Measurements from ENCODE around the gene FTO. TPM values are rescaled to one million over a fixed set of nuclear protein-coding genes. Genes with fewer than 3 reads are reported as not detected.

Gene FTO
- total RNA-seq, 1 donor from 2014 or later = 91.0 TPM

GRCh38 chr16:54144572-54144947, 440.6 kb downstream of the FTO start:
- no peak for DNase-seq (ENCODE audit: low spot score)

DNA sequence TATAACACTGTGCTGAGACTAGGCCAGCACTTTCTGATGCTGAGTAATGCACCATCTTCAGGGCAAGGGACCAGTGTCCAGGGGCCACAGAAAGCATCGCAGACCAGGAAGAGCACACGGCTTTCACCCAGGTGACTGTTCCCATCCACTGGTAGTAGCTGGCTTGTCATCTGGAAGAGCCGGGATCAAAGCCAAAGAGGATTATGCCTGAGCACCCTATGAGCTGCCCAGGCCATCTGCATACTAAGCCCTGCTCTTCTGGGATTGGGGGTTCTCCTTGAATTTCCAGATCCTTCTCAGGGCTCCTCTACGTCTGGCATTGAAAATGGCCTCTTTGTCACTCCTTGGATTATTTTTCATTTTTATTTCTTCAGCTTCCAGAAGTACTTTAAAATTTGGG, 441.9 kb downstream of the FTO start:
- no peak for DNase-seq (ENCODE audit: low spot score)

DNA sequence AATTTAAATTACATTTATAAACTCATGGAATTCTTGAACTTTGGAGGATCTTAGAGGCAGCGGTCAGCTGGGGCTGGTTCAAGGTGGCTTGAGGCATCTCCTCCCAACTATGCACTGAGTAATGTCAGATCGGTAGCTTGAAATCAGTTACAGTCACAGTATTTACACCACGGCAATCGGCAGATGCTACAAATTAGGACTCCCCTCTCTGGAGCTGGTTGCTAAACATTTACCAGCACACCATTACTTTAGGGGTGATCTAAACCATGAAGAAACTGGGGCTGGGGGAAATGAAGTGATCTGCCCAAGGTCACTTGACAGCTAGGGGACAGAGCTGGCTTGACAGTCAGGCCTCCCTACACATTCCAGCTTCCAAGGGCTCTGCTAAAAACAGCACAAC, 445.0 kb downstream of the FTO start:
- no peak for DNase-seq (ENCODE audit: low spot score)

DNA sequence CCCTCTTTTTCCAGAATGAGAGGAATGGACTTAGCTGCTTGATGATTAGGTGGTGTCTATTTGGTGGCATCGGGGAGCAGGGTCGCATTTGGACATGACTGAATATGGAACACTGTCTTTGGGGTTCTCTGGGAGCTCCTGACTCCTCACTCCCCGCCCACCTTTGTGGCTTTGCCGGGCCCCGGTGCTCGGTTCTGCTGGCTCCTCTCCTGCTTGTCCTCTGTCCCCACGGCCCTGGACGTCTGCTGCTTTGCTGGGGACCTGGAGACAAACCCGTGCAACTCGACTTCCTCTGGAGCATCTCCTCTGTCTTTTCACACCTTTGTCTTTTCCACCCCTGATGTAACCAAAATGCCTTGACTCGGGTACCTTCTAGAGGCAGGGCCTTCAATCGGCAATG, 446.9 kb downstream of the FTO start:
- DNase-seq (ENCODE audit: low spot score) = no peak

DNA sequence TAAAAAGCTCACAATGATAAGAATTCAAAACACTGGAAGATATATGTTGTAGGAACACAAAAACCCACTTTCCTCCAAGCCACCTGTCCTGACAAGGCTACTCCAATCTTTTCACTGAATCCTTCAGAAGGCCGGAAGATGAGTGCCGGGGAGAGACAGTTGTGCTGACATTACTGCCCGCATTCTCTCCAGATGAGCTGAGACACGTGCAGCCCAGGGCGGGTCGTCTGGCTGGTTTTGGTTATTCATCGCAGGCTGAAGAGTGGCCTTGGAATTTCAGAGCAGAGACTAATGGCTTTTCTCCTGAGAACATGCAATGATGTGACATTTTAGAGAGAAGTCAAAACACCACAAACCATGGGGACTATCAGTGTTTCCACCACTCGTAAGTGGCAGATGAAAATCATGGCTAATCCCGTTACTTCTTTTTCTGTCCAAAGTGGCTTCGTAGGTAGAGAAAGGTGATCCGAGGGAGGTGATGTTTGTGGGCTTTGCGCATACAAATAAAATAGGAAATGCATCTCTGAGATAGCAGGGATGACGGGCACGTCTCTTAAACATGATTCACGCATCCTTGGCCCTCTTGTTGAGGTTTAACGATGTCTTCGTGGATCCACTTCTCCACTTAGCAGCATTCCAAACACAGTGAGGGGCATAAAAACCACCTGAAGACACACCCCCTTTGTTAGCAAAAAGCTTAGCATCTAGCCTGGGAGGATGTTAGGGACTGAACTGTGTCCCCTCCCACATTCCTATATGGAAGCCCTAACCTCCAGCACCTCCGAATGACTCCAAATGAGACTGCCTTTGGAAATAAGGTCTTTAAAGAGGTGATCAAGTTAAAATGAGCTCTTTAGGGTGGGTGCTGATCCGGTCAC, 448.6 kb downstream of the FTO start:
- DNase-seq (ENCODE audit: low spot score) = no peak

DNA sequence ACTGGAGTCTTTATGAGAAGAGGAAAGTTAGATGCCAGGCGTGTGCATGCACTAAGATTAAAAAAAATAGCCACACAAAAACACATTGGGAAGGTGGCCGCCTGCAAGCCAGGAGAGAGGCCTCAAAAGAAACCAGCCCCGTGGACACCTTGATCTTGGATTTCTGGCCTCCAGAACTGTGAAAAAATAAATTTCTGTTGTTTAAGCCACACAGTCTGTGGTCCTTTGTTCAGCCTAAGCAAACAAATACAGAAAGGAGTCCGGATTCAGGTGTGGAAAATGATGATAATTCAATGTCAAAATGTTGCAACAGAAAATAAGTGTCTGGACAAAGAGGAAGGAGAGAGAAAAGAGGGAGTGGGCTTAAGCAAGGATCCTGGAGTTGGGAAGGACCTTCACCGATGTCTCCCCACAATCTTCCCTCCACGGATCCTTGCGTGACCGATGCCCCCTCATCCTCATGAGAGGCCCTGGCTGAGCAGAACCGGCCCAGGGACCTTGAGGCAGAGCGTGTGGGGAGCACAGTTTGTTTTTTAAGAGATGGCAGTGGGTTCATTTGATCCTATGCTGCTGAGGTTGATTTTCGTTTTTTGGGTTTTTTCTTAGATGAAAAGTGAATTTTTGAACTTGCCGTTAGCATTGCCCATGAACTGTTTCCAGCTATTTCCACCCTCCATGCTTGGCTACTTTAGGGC, 449.4 kb downstream of the FTO start:
- DNase-seq (ENCODE audit: low spot score) = no peak

- DNase-seq (ENCODE audit: low spot score) = no peak
These were observed 452.4 kb downstream of the FTO start for GRCh38 chr16:54156349-54156748.

- no peak for DNase-seq (ENCODE audit: low spot score)
These were observed 455.0 kb downstream of the FTO start for GRCh38 chr16:54158986-54159385.

DNA sequence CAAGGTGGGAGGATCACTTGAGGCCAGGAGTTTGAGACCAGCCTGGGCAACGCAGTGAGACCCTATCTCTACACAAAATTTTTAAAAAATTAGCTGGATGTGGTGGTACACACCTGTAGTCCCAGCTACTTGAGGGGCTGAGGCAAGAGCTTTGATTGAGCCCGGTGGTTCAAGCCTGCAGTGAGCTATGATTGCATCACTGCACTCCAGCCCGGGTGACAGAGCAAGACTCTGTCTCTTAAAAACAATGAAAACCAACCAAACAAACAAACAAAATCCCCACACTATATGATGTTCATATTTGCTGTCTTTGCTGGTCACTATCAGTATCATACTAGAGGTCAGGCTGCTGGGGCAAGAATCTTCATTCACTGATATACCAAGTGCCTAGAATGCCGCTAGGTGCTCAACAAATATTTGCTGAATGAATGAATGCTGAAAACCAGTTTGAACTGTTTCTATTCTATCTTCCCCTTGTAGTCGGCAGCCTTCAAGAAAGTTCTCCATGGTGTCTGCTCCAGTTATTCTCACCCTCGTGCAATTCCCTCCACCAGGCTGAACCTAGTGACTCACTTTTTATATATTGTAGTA, 455.6 kb downstream of the FTO start:
- DNase-seq (ENCODE audit: low spot score) = no peak

DNA sequence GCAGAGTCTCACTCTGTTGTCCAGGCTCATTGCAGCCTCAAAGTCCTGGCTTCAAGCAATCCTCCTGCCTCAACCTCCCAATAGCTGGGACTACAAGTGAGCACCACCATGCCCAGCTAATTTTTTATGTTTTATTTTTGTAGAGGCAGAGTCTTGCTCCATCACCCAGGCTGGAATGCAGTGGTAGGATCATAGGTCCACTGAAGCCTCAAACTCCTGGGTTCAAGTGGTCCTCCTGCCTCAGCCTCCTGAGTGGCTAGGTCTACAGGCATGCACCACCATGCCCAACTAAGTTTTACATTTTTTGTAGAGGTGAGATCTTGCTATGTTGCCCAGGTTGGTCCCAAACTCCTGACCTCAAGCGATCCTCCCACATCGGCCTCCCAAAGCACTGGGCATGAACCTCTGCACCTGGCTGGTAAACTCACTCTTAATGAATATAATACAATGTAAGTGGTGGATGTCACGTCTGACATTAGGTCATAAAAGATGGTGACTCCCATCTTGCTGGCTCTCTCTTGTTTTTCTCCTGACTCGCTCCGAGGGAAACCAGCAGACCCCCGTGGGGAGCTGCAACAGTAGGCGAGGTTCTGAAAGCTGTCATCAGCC, 456.4 kb downstream of the FTO start:
- DNase-seq (ENCODE audit: low spot score) = no peak

GRCh38 chr16:54160939-54161897, 457.3 kb downstream of the FTO start:
- DNase-seq (ENCODE audit: low spot score) = no peak

- no peak for DNase-seq (ENCODE audit: low spot score)
These were observed 459.4 kb downstream of the FTO start for GRCh38 chr16:54163197-54163843.

DNA sequence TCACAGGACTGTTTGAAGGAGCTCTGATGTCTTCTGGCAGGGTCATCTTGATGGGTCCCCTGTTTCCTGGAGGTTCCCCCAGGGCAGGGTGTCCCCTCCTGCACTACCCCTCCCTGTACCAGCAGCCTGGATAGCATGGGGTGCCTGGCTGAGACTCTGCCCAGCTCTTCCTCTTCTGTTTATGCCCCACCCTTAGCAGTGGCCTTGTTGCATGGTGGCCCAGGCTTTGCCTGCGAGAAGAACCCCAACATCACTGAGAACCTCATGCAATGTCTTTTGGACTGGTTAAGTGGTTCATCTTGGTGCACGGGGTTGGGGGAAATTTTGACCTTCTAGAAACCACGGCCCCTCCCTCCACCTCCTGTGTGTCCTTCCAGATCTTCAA, 460.8 kb downstream of the FTO start:
- no peak for DNase-seq (ENCODE audit: low spot score)

GRCh38 chr16:54165174-54165911, 461.4 kb downstream of the FTO start:
- DNase-seq (ENCODE audit: low spot score) = no peak

GRCh38 chr16:54165912-54166865, 462.2 kb downstream of the FTO start:
- no peak for DNase-seq (ENCODE audit: low spot score)

DNA sequence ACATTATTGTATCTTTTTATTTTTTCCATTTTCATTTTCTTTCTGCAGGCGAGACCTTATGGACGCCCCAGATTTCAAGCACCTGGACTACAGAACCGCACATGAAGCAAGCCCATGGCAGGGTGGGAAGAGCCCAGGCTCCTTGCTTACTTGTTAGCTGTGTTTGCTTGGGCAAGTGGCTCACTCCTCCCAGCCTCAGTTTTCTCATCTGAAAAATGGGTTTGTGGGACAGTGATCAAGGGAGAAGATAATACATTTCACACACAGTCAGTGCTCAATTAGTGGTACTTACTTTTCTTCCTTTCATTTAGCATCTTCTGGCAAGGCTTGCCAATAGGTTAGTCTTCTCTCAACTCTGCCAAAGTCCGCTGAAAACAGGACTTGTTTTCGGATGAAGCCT, 465.2 kb downstream of the FTO start:
- DNase-seq (ENCODE audit: low spot score) = no peak

DNA sequence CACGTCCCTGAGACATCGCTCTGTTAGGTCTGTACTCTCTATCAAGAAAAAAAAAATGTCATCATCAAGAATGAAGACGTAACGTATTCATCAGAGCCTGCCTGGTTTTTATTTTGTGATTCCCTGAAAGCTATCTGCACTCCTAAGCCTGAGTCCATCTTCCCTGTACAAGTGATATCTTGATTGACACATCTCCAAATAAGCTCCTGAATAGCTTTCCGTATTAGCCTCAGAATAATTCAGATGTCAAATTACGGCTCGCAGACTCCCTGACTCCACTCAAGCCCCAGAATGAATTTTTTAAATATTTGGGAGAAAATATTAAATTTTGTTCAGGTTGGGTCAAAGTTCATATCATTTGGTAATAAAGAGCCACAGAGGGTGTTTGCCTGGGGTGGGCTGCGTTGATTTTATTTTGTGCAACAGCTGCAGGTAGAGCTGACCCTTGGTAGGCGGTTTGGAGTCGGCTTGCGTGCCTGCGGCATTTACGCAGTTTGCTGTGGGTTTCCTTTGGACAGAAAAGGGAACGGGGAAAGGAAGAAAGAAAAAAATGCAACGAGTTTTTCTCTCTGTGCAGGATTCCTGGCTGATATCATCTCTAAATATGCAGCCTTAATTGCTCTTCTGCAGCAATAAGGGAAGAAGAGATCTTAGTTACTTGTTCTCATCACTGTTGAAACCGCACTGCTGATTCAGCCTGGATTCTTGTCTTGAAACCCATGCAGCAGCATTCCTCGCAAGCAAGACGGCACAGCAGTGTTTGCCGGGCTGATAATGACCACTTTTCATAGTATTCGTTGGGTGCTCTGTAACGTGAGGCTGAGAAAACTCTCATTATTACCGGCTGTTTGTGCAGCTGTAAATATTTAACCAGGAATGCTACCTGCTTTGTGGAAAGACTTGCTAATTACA, 467.9 kb downstream of the FTO start:
- DNase-seq (ENCODE audit: low spot score) = no peak
